Neural progenitor cell (in vitro differentiated cells): ENCODE measurements around the gene CSNK1G1. TPM values are rescaled to one million over a fixed set of nuclear protein-coding genes. Genes with fewer than 3 reads are reported as not detected.
"Not testable (repeated sequence)": the region's sequence is repeated elsewhere in the genome, so short reads cannot be mapped to it uniquely, and the experiment has no call there.

Experiments
- DNase-seq: peaks from one replicate; pipeline ENCODE4 v3.0.0-alpha.2; 2016; ENCODE audit warnings: low spot score
- H2AFZ ChIP-seq: fragments of 200-600 bp; sonication (generic); replicated peaks from 2 replicates; pipeline ENCODE4 v1.6.1; 2016; ENCODE audit warnings: antibody characterized with exemption
- H3F3A ChIP-seq: fragments of 200-600 bp; sonication (generic); 2 replicates; pipeline ENCODE4 v1.6.1; 2016; ENCODE audit warnings: antibody characterized with exemption, low read depth
- H3K27ac ChIP-seq: fragments of 200-600 bp; sonication (generic); 2 replicates; pipeline ENCODE4 v1.5.1; 2016; ENCODE audit warnings: mild to moderate bottlenecking
- H3K27me3 ChIP-seq: fragments of 200-600 bp; sonication (generic); 2 replicates; pipeline ENCODE4 v1.6.1; 2016; ENCODE audit warnings: mild to moderate bottlenecking, moderate library complexity
- H3K36me3 ChIP-seq: fragments of 200-600 bp; sonication (generic); 2 replicates; pipeline ENCODE4 v1.5.1; 2016
- H3K4me1 ChIP-seq: fragments of 200-600 bp; sonication (generic); 2 replicates; pipeline ENCODE4 v1.6.1; 2016; ENCODE audit warnings: mixed run types
- H3K4me2 ChIP-seq: fragments of 200-600 bp; sonication (generic); 2 replicates; pipeline ENCODE4 v1.6.1; 2016
- H3K4me3 ChIP-seq: fragments of 200-600 bp; sonication (generic); 2 replicates; pipeline ENCODE4 v1.5.1; 2016
- H3K79me2 ChIP-seq: fragments of 200-600 bp; sonication (generic); 2 replicates; pipeline ENCODE4 v1.6.1; 2016; ENCODE audit warnings: low read depth
- H3K9ac ChIP-seq: fragments of 200-600 bp; sonication (generic); 2 replicates; pipeline ENCODE4 v1.6.1; 2016
- H3K9me3 ChIP-seq: fragments of 200-600 bp; sonication (generic); 2 replicates; pipeline ENCODE4 v1.5.1; 2016; ENCODE audit warnings: low read depth
- H4K20me1 ChIP-seq: fragments of 200-600 bp; sonication (generic); 2 replicates; pipeline ENCODE4 v1.6.1; 2016; ENCODE audit warnings: low read depth
- H3K27ac Mint-ChIP-seq: 3 replicates; pipeline ENCODE4 v1.8.0; 2021; ENCODE audit warnings: mixed read lengths
- H3K27me3 Mint-ChIP-seq: 2 replicates; pipeline ENCODE4 v1.8.0; 2022; ENCODE audit warnings: low read depth, mild to moderate bottlenecking, inconsistent platforms, moderate library complexity, mixed read lengths; ENCODE audit not compliant: insufficient read depth
- H3K36me3 Mint-ChIP-seq: 3 replicates; pipeline ENCODE4 v1.8.0; 2021; ENCODE audit warnings: mixed read lengths
- H3K4me1 Mint-ChIP-seq: 3 replicates; pipeline ENCODE4 v1.8.0; 2021; ENCODE audit warnings: mixed read lengths
- H3K4me3 Mint-ChIP-seq: 3 replicates; pipeline ENCODE4 v1.8.0; 2021; ENCODE audit warnings: mild to moderate bottlenecking, moderate library complexity, mixed read lengths
- H3K9me3 Mint-ChIP-seq: 3 replicates; pipeline ENCODE4 v1.8.0; 2020; ENCODE audit warnings: mixed read lengths
- CTCF ChIP-seq: fragments of 200-600 bp; sonication (generic); IDR thresholded peaks from 2 replicates; pipeline ENCODE4 v1.5.1; 2017; ENCODE audit warnings: antibody characterized with exemption, mild to moderate bottlenecking
- EZH2 ChIP-seq: fragments of 200-600 bp; sonication (generic); IDR thresholded peaks from 2 replicates; pipeline ENCODE4 v1.6.1; 2017; ENCODE audit warnings: antibody characterized with exemption, mild to moderate bottlenecking, moderate library complexity
- EZH2phosphoT487 ChIP-seq: fragments of 200-600 bp; sonication (generic); IDR thresholded peaks from 2 replicates; pipeline ENCODE4 v1.6.1; 2017; ENCODE audit warnings: antibody characterized with exemption
- total RNA-seq: library from RNA; depleted of rRNA; stranded (reverse); fragments of >200 nt; gene quantifications from 2 replicates; pipeline ENCODE4 v1.2.3, GENCODE V29; 2015; ENCODE audit warnings: low replicate concordance

CSNK1G1 gene
- total RNA-seq, 1 donor from 2014 or later, result 23.0 TPM

- not testable (repeated sequence) for H3K4me3 ChIP-seq, H3K27ac Mint-ChIP-seq, H3K4me1 Mint-ChIP-seq, H3K4me3 Mint-ChIP-seq, H3K9me3 Mint-ChIP-seq, H3K36me3 Mint-ChIP-seq, H4K20me1 ChIP-seq, H3K36me3 ChIP-seq, H3K27me3 Mint-ChIP-seq, H2AFZ ChIP-seq, H3K27me3 ChIP-seq, H3K27ac ChIP-seq, H3K9me3 ChIP-seq, H3K4me1 ChIP-seq, DNase-seq, H3K9ac ChIP-seq
- peaks cover 30% of the 10 kb centered on the region for H3K79me2 ChIP-seq
- H3K4me2 ChIP-seq, result peak overlapping the region; percentile 10
- H3F3A ChIP-seq, result peaks cover 12% of the 10 kb centered on the region
These were observed 29.5 kb downstream of the CSNK1G1 start for GRCh38 chr15:64326458-64326857.

GRCh38 chr15:64324165-64324877, 31.7 kb downstream of the CSNK1G1 start:
- no peaks in the 10 kb centered on the region for H3K36me3 ChIP-seq
- H3K79me2 ChIP-seq, result peaks cover 38% of the 10 kb centered on the region
- H3K9me3 ChIP-seq, result no peaks in the 10 kb centered on the region
- H3K4me3 Mint-ChIP-seq, result no peak overlapping the region
- H2AFZ ChIP-seq, result no peak overlapping the region
- H3K9ac ChIP-seq, result no peak overlapping the region
- TF ChIP-seq EZH2phosphoT487 (no peak), CTCF (no peak), EZH2 (no peak)
- no peaks in the 10 kb centered on the region for H3K4me1 Mint-ChIP-seq
- no peak for DNase-seq
- H3K4me1 ChIP-seq, result peaks cover 5% of the 10 kb centered on the region
- peaks cover 15% of the 10 kb centered on the region for H3K27me3 Mint-ChIP-seq
- H3K36me3 Mint-ChIP-seq, result no peaks in the 10 kb centered on the region
- no peak overlapping the region for H3K4me2 ChIP-seq
- no peaks in the 10 kb centered on the region for H4K20me1 ChIP-seq
- H3K27me3 ChIP-seq, result no peaks in the 10 kb centered on the region
- no peaks in the 10 kb centered on the region for H3K9me3 Mint-ChIP-seq
- no peak overlapping the region for H3K4me3 ChIP-seq
- no peak overlapping the region for H3K27ac Mint-ChIP-seq
- H3F3A ChIP-seq, result peaks cover 12% of the 10 kb centered on the region
- peak overlapping the region; percentile 29 for H3K27ac ChIP-seq

- DNase-seq, result peak; percentile 79
- H3K4me2 ChIP-seq, result peak overlapping the region; percentile 54
- H3K4me1 ChIP-seq, result peaks cover 22% of the 10 kb centered on the region
- Mint-ChIP-seq H3K4me1 (peaks cover 19% of the 10 kb centered on the region), H3K36me3 (peaks cover 3% of the 10 kb centered on the region), H3K27me3 (peaks cover 34% of the 10 kb centered on the region), H3K9me3 (peaks cover 8% of the 10 kb centered on the region), H3K4me3 (no peak overlapping the region), H3K27ac (peak overlapping the region; percentile 7)
- peak; percentile 82 for TF ChIP-seq EZH2phosphoT487
- no peak for TF ChIP-seq CTCF
- no peak for TF ChIP-seq EZH2
- peaks cover 32% of the 10 kb centered on the region for H3K79me2 ChIP-seq
- no peak overlapping the region for H3K9ac ChIP-seq
- no peak overlapping the region for H2AFZ ChIP-seq
- H4K20me1 ChIP-seq, result peaks cover 44% of the 10 kb centered on the region
- peaks cover 24% of the 10 kb centered on the region for H3F3A ChIP-seq
- H3K27ac ChIP-seq, result peak overlapping the region; percentile 60
- no peaks in the 10 kb centered on the region for H3K36me3 ChIP-seq
- no peaks in the 10 kb centered on the region for H3K9me3 ChIP-seq
- peak overlapping the region; percentile 15 for H3K4me3 ChIP-seq
- H3K27me3 ChIP-seq, result no peaks in the 10 kb centered on the region
These were observed 40.8 kb downstream of the CSNK1G1 start for GRCh38 chr15:64315216-64315615.

- Histone ChIP-seq H3K4me3 (no peak overlapping the region), H2AFZ (no peak overlapping the region), H3K9ac (no peak overlapping the region), H3K27ac (no peak overlapping the region), H4K20me1 (peaks cover 44% of the 10 kb centered on the region), H3K79me2 (peaks cover 34% of the 10 kb centered on the region), H3K36me3 (no peaks in the 10 kb centered on the region), H3K9me3 (no peaks in the 10 kb centered on the region), H3K4me2 (peak overlapping the region; percentile 54), H3F3A (peaks cover 24% of the 10 kb centered on the region), H3K27me3 (no peaks in the 10 kb centered on the region), H3K4me1 (peaks cover 22% of the 10 kb centered on the region)
- Mint-ChIP-seq H3K4me1 (peaks cover 19% of the 10 kb centered on the region), H3K9me3 (peaks cover 8% of the 10 kb centered on the region), H3K36me3 (peaks cover 3% of the 10 kb centered on the region), H3K27ac (no peak overlapping the region), H3K27me3 (peaks cover 29% of the 10 kb centered on the region), H3K4me3 (no peak overlapping the region)
- DNase-seq, result no peak
- no peak for TF ChIP-seq EZH2phosphoT487
- no peak for TF ChIP-seq EZH2
- TF ChIP-seq CTCF, result no peak
These were observed 41.5 kb downstream of the CSNK1G1 start for GRCh38 chr15:64314456-64314855.
